ENCODE data around the gene ZNF830.

The ZNF830 gene

DNA sequence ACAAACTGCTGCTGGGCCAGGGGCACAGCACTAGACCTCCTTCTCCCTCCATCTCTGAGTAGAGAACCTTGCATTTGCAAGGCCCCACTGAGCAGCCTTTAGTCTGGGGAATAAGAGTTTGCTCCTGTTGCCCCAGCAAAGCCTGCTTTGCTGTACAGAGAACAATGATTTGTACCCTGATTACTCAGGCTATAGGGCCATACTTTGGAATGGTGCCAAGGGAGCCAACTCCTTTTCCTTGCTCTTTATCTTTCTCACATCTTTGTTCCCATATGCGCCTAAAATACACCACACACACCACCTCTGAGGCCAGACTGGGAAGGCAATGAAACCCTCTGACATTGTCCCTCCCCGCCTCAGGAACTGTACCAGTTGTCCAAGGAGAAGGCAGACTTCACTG, 40.2 kb downstream of the ZNF830 start:
- no peak for DNase-seq (ENCODE audit: low spot score)
- no peaks in the 10 kb centered on the region for H3K9me3 ChIP-seq (ENCODE audit: severe bottlenecking)
- H3K27me3 ChIP-seq (ENCODE audit: insufficient read depth, poor library complexity, severe bottlenecking) = no peaks in the 10 kb centered on the region
- no peaks in the 10 kb centered on the region for H3K4me1 ChIP-seq (ENCODE audit: insufficient read depth, poor library complexity, severe bottlenecking)
- TF ChIP-seq CTCF (IDR thresholded peaks at IDR 0.05; ENCODE audit: poor library complexity, severe bottlenecking) = no peak
- H3K27ac ChIP-seq (ENCODE audit: poor library complexity, severe bottlenecking) = no peak overlapping the region
- H3K36me3 ChIP-seq (ENCODE audit: low read depth) = peaks cover 52% of the 10 kb centered on the region
- ATAC-seq (ENCODE audit: low read depth) = no peak
- H3K4me3 ChIP-seq (ENCODE audit: severe bottlenecking) = no peak overlapping the region

DNA sequence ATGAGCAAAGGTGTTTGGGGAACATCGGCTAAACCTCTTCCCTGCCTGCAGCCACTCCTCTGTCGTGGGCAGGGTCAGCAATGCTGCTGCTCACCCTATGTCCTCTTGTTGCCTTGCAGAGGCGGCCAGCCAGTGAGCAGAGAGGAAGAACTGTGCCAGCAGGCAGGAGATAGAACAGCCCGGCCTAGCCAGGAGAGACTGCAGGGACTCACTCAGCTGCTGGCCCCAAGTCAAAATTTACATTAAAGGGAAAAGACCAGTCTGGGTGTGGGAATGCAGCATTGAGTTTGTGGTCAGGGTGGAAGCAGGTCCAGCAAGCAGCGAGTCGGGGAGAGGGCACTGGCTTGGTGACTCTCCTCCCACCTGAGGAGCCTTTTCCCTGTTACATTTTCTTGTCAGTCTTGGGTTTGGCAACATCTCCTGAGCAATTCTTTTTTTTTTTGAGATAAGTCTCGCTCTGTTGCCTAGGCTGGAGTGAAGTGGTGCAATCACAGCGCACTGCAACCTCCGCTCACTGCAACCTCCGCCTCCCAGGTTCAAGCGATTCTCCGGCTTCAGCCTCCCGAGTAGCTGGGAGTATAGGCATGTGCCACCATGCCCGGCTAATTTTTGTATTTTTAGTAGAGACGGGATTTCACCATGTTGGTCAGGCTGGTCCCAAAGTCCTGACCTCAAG, 41.7 kb downstream of the ZNF830 start:
- Histone ChIP-seq H3K27ac (ENCODE audit: poor library complexity, severe bottlenecking) (no peak overlapping the region), H3K4me1 (ENCODE audit: insufficient read depth, poor library complexity, severe bottlenecking) (no peaks in the 10 kb centered on the region), H3K4me3 (ENCODE audit: severe bottlenecking) (no peak overlapping the region), H3K27me3 (ENCODE audit: insufficient read depth, poor library complexity, severe bottlenecking) (no peaks in the 10 kb centered on the region), H3K9me3 (ENCODE audit: severe bottlenecking) (no peaks in the 10 kb centered on the region), H3K36me3 (ENCODE audit: low read depth) (peaks cover 38% of the 10 kb centered on the region)
- no peak for DNase-seq (ENCODE audit: low spot score)
- ATAC-seq (ENCODE audit: low read depth) = no peak
- TF ChIP-seq CTCF (IDR thresholded peaks at IDR 0.05; ENCODE audit: poor library complexity, severe bottlenecking) = no peak

DNA sequence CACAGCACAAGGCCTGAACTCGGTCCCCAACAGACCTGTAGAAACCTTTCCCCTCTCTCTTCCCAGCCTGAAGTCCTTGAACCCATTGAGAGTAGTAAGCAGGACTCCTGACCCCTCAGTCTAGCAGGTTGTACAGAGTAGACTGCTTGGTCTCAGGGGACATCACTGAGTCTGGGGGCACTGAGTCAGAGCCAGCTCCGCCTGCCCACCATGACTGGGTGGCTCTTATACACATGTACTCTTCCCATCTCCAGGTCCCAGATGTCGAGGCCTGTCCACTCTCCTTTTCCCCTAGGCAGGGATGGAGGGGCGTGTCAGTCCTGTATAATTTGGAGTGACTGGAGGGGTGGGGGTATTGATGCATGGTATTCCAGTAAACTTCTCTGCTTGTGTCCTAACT, 42.4 kb downstream of the ZNF830 start:
- no peak overlapping the region for H3K27ac ChIP-seq (ENCODE audit: poor library complexity, severe bottlenecking)
- peaks cover 34% of the 10 kb centered on the region for H3K36me3 ChIP-seq (ENCODE audit: low read depth)
- no peak overlapping the region for H3K4me3 ChIP-seq (ENCODE audit: severe bottlenecking)
- H3K4me1 ChIP-seq (ENCODE audit: insufficient read depth, poor library complexity, severe bottlenecking) = no peaks in the 10 kb centered on the region
- DNase-seq (ENCODE audit: low spot score) (no peak), ATAC-seq (ENCODE audit: low read depth) (no peak)
- H3K9me3 ChIP-seq (ENCODE audit: severe bottlenecking) = no peaks in the 10 kb centered on the region
- TF ChIP-seq CTCF (IDR thresholded peaks at IDR 0.05; ENCODE audit: poor library complexity, severe bottlenecking) = no peak
- H3K27me3 ChIP-seq (ENCODE audit: insufficient read depth, poor library complexity, severe bottlenecking) = no peaks in the 10 kb centered on the region

DNA sequence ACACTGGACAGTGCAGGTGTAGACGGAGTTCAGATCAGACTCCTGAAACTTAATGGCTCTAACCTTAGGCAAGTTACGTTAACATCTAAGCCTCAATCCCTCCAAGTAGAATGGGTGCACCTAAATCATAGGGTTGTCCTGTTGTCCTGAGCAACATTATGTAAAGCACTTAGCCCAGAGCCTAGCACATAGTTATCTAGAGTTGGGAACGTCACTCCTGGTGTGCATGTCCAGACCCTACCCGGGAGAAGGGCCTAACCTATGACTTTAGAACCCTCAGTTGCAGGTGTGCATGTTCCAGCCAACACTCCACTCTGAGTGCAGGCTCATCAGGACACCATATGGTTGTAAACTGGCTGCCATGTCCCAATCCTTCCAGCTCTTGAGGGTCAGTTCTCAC, 45.0 kb downstream of the ZNF830 start:
- Histone ChIP-seq H3K9me3 (ENCODE audit: severe bottlenecking) (no peaks in the 10 kb centered on the region), H3K4me3 (ENCODE audit: severe bottlenecking) (no peak overlapping the region), H3K36me3 (ENCODE audit: low read depth) (peaks cover 28% of the 10 kb centered on the region), H3K4me1 (ENCODE audit: insufficient read depth, poor library complexity, severe bottlenecking) (no peaks in the 10 kb centered on the region), H3K27me3 (ENCODE audit: insufficient read depth, poor library complexity, severe bottlenecking) (no peaks in the 10 kb centered on the region), H3K27ac (ENCODE audit: poor library complexity, severe bottlenecking) (no peak overlapping the region)
- ATAC-seq (ENCODE audit: low read depth) = no peak
- TF ChIP-seq CTCF (IDR thresholded peaks at IDR 0.05; ENCODE audit: poor library complexity, severe bottlenecking) = no peak
- DNase-seq (ENCODE audit: low spot score) = no peak

- no peak for TF ChIP-seq CTCF (IDR thresholded peaks at IDR 0.05; ENCODE audit: poor library complexity, severe bottlenecking)
- H3K4me3 ChIP-seq (ENCODE audit: severe bottlenecking) = no peak overlapping the region
Observed at GRCh38 chr17:35006961-35007360, 45.6 kb downstream of the ZNF830 start.

More at GRCh38 chr17:35006961-35007360, 45.6 kb downstream of the ZNF830 start:
- DNase-seq (ENCODE audit: low spot score) (no peak), ATAC-seq (ENCODE audit: low read depth) (no peak)
- Histone ChIP-seq H3K4me1 (ENCODE audit: insufficient read depth, poor library complexity, severe bottlenecking) (no peaks in the 10 kb centered on the region), H3K27ac (ENCODE audit: poor library complexity, severe bottlenecking) (no peak overlapping the region), H3K36me3 (ENCODE audit: low read depth) (peaks cover 24% of the 10 kb centered on the region), H3K9me3 (ENCODE audit: severe bottlenecking) (no peaks in the 10 kb centered on the region), H3K27me3 (ENCODE audit: insufficient read depth, poor library complexity, severe bottlenecking) (no peaks in the 10 kb centered on the region)
